OCI-LY3 (cell line): ENCODE data around the gene ZNF319.
"Not testable (repeated sequence)": the region's sequence is repeated elsewhere in the genome, so short reads cannot be mapped to it uniquely, and the experiment has no call there.

ENCODE experiments used
- H2AFZ ChIP-seq: fragments of 200-600, 300-600 bp; shearing (Covaris generic); 2 replicates; pipeline ENCODE4 v1.6.0; 2014; ENCODE audit warnings: antibody characterized with exemption, low read depth, low read length
- H3K27ac ChIP-seq: fragments of 200-600, 300-600 bp; sonication (generic); 2 replicates; pipeline ENCODE4 v1.5.1; 2014; ENCODE audit warnings: mild to moderate bottlenecking, low read length, moderate library complexity, mixed read lengths
- H3K27me3 ChIP-seq: fragments of 200-600, 300-600 bp; sonication (generic); 2 replicates; pipeline ENCODE4 v1.6.1; 2014; ENCODE audit warnings: low read depth, low read length, mixed read lengths
- H3K36me3 ChIP-seq: fragments of 200-600, 300-600 bp; sonication (generic); replicated peaks from 2 replicates; pipeline ENCODE3; 2014; ENCODE audit warnings: low read depth, low read length, mixed read lengths
- H3K4me1 ChIP-seq: fragments of 300-600, 200-600 bp; sonication (generic); 2 replicates; pipeline ENCODE4 v1.6.1; 2014; ENCODE audit warnings: low read length, mixed read lengths
- H3K4me2 ChIP-seq: fragments of 200-600, 300-600 bp; sonication (generic); 2 replicates; pipeline ENCODE4 v1.6.1; 2014; ENCODE audit warnings: low read length, mixed read lengths
- H3K4me3 ChIP-seq: fragments of 300-600, 200-600 bp; sonication (generic); 2 replicates; pipeline ENCODE4 v1.5.1; 2014; ENCODE audit warnings: antibody characterized with exemption, mild to moderate bottlenecking, low read length, moderate library complexity
- H3K79me2 ChIP-seq: fragments of 300-600, 200-600 bp; shearing (Covaris generic); 2 replicates; pipeline ENCODE4 v1.6.1; 2014; ENCODE audit warnings: mild to moderate bottlenecking, low read length, mixed read lengths
- H3K9ac ChIP-seq: fragments of 300-600, 200-600 bp; shearing (Covaris generic); 2 replicates; pipeline ENCODE4 v1.6.0; 2014; ENCODE audit warnings: mild to moderate bottlenecking, low read length, moderate library complexity
- H3K9me3 ChIP-seq: fragments of 200-600, 300-600 bp; shearing (Covaris generic); 2 replicates; pipeline ENCODE4 v1.6.1; 2014; ENCODE audit warnings: low read length, mixed read lengths; ENCODE audit not compliant: insufficient read depth
- H4K20me1 ChIP-seq: fragments of 200-600, 300-600 bp; sonication (generic); 2 replicates; pipeline ENCODE4 v1.6.1; 2016; ENCODE audit warnings: low read length, mixed read lengths; ENCODE audit not compliant: insufficient read depth
- EZH2phosphoT487 ChIP-seq: fragments of 200-600 bp; shearing (Covaris generic); IDR thresholded peaks from 2 replicates; pipeline ENCODE4 v1.6.1; 2018; ENCODE audit warnings: antibody characterized with exemption, mixed run types, low read depth
- TF ChIP-seq, protein P1 (sequence below): fragments of 200-600, 300-600 bp; sonication (generic); IDR thresholded peaks from 2 replicates; pipeline ENCODE4 v1.5.1; 2014; ENCODE audit warnings: antibody characterized with exemption, low read length, low read depth

ZNF319 gene

GRCh38 chr16:58009856-58010416, 9.5 kb upstream of the ZNF319 start:
- H4K20me1 ChIP-seq, result no peaks in the 10 kb centered on the region

DNA sequence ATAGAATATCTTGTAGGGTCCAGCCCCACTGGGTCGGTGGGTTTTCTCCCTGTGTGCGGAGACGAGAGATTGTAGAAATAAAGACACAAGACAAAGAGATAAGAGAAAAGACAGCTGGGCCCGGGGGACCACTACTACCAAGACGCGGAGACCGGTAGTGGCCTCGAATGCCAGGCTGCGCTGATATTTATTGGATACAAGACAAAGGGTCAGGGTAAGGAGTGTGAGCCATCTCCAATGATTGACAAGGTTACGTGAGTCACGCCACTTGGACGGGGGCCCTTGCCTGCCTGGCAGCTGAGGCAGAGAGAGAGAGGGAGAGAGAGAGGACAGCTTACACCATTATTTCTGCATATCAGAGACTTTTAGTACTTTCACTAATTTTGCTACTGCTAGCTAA, 4.3 kb upstream of the ZNF319 start:
- H3K79me2 ChIP-seq, H3K9ac ChIP-seq, H4K20me1 ChIP-seq, H2AFZ ChIP-seq, H3K27me3 ChIP-seq, H3K4me2 ChIP-seq, H3K9me3 ChIP-seq, H3K36me3 ChIP-seq, H3K4me3 ChIP-seq, H3K27ac ChIP-seq: not testable (repeated sequence)
- H3K4me1 ChIP-seq, result peaks cover 13% of the 10 kb centered on the region

More at GRCh38 chr16:58009856-58010416, 9.5 kb upstream of the ZNF319 start:
- Histone ChIP-seq H3K27ac (no peak overlapping the region), H3K79me2 (no peaks in the 10 kb centered on the region), H3K36me3 (peaks cover 17% of the 10 kb centered on the region), H3K9me3 (no peaks in the 10 kb centered on the region), H3K4me3 (no peak overlapping the region), H3K9ac (no peak overlapping the region), H3K4me2 (no peak overlapping the region), H3K4me1 (no peaks in the 10 kb centered on the region), H2AFZ (no peak overlapping the region), H3K27me3 (no peaks in the 10 kb centered on the region)
- no peak for TF ChIP-seq EZH2phosphoT487
- TF ChIP-seq, protein P1, sequence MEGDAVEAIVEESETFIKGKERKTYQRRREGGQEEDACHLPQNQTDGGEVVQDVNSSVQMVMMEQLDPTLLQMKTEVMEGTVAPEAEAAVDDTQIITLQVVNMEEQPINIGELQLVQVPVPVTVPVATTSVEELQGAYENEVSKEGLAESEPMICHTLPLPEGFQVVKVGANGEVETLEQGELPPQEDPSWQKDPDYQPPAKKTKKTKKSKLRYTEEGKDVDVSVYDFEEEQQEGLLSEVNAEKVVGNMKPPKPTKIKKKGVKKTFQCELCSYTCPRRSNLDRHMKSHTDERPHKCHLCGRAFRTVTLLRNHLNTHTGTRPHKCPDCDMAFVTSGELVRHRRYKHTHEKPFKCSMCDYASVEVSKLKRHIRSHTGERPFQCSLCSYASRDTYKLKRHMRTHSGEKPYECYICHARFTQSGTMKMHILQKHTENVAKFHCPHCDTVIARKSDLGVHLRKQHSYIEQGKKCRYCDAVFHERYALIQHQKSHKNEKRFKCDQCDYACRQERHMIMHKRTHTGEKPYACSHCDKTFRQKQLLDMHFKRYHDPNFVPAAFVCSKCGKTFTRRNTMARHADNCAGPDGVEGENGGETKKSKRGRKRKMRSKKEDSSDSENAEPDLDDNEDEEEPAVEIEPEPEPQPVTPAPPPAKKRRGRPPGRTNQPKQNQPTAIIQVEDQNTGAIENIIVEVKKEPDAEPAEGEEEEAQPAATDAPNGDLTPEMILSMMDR, result no peak

- H3K27ac ChIP-seq, result no peak overlapping the region
- TF ChIP-seq, protein P1, result no peak
- TF ChIP-seq EZH2phosphoT487, result no peak
- no peaks in the 10 kb centered on the region for H3K27me3 ChIP-seq
- H3K36me3 ChIP-seq, result peaks cover 9% of the 10 kb centered on the region
- H3K9me3 ChIP-seq, result no peaks in the 10 kb centered on the region
- no peaks in the 10 kb centered on the region for H4K20me1 ChIP-seq
- no peak overlapping the region for H3K4me2 ChIP-seq
- H2AFZ ChIP-seq, result no peak overlapping the region
- no peak overlapping the region for H3K9ac ChIP-seq
- peaks cover 3% of the 10 kb centered on the region; the same call in 1 of the 2 replicates for H3K79me2 ChIP-seq
- no peak overlapping the region for H3K4me3 ChIP-seq
- H3K4me1 ChIP-seq, result peaks cover 22% of the 10 kb centered on the region
Observed at GRCh38 chr16:58002936-58003335, 2.5 kb upstream of the ZNF319 start.

DNA sequence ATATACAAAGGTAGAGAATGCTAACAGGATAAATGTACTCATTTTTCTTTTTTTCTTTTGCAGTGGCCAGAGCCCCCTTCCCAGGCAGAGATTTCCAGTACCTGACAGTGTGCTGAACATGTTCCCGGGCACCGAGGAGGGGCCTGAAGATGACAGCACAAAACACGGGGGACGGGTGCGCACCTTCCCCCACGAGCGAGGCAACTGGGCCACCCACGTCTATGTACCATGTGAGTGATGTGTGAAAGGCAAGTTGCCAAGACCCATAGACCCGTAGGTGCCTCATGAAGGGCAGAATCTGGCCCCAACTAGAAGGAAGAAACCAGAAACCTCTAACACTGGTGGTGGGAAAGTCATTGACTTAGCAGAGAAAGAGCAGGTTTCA, 1.9 kb upstream of the ZNF319 start:
- no peak for TF ChIP-seq EZH2phosphoT487
- TF ChIP-seq, protein P1, result no peak
- peaks cover 9% of the 10 kb centered on the region for H3K36me3 ChIP-seq
- no peaks in the 10 kb centered on the region for H3K9me3 ChIP-seq
- H3K27me3 ChIP-seq, result no peaks in the 10 kb centered on the region
- H3K4me1 ChIP-seq, result peaks cover 22% of the 10 kb centered on the region
- H3K4me3 ChIP-seq, result peak overlapping the region; percentile 92; the same call in 1 of the 2 replicates
- no peak overlapping the region for H2AFZ ChIP-seq
- no peak overlapping the region for H3K27ac ChIP-seq
- peak overlapping the region; percentile 90; the same call in 1 of the 2 replicates for H3K4me2 ChIP-seq
- H3K9ac ChIP-seq, result no peak overlapping the region
- H4K20me1 ChIP-seq, result no peaks in the 10 kb centered on the region
- peaks cover 3% of the 10 kb centered on the region; the same call in 1 of the 2 replicates for H3K79me2 ChIP-seq
